H1 (cell line): Measurements from ENCODE around the gene IRF2BP2. TPM values are rescaled to one million over a fixed set of nuclear protein-coding genes. Genes with fewer than 3 reads are reported as not detected.
"Not testable (repeated sequence)": the region's sequence is repeated elsewhere in the genome, so short reads cannot be mapped to it uniquely, and the experiment has no call there.

ENCODE experiments used
- CTCF ChIA-PET: fragments of 300-600 bp; sonication (Branson Sonifier 250); formaldehyde crosslinking; loops from one replicate; lab custom pipeline; 2021; ENCODE audit not compliant: partially characterized antibody; lab: Charles Lee
- POLR2A ChIA-PET: fragments of 300-600 bp; sonication (Branson Sonifier 250); formaldehyde crosslinking; loops from one replicate; lab custom pipeline; 2021; ENCODE audit warnings: inconsistent platforms; ENCODE audit not compliant: partially characterized antibody; lab: Charles Lee
- DNase-seq, 2 experiments: peaks; one replicate each; pipeline versions ENCODE4 v3.0.0 to v3.0.0-alpha.2; 2010 to 2022; ENCODE audit warnings: low spot score in 2 of 2, low read depth in 1 of 2, mixed read lengths in 1 of 2
- FAIRE-seq: peaks from 2 replicates; lab custom pipeline; 2011; peaks lifted over from hg19 to GRCh38; lab: Jason Lieb, UNC
- H2AFZ ChIP-seq: 2 replicates; pipeline ENCODE4 v1.8.1; 2012; ENCODE audit warnings: low read length, inconsistent platforms
- H2AK5ac ChIP-seq: 2 replicates; pipeline ENCODE4 v1.6.1; 2013; ENCODE audit warnings: low read depth, low read length
- H2BK120ac ChIP-seq: replicated peaks from 2 replicates; pipeline ENCODE3; 2013; ENCODE audit warnings: low read depth, low read length, inconsistent platforms
- H2BK12ac ChIP-seq: 2 replicates; pipeline ENCODE4 v1.6.1; 2013; ENCODE audit warnings: low read depth, low read length
- H2BK15ac ChIP-seq: 2 replicates; pipeline ENCODE4 v1.6.1; 2013; ENCODE audit warnings: low read length
- H2BK20ac ChIP-seq: 2 replicates; pipeline ENCODE4 v1.6.1; 2013; ENCODE audit warnings: low read length
- H2BK5ac ChIP-seq: 2 replicates; pipeline ENCODE4 v1.6.1; 2013; ENCODE audit warnings: low read depth, low read length
- H3K14ac ChIP-seq: 2 replicates; pipeline ENCODE4 v1.6.1; 2013; ENCODE audit warnings: inconsistent platforms; ENCODE audit not compliant: insufficient read length
- H3K18ac ChIP-seq: 2 replicates; pipeline ENCODE4 v1.6.1; 2013; ENCODE audit warnings: low read length; ENCODE audit errors: extremely low read depth
- H3K23ac ChIP-seq: 2 replicates; pipeline ENCODE4 v1.6.1; 2013; ENCODE audit warnings: inconsistent platforms; ENCODE audit not compliant: insufficient read length
- H3K23me2 ChIP-seq: 2 replicates; pipeline ENCODE4 v1.6.1; 2013; ENCODE audit warnings: low read depth, low read length
- H3K27ac ChIP-seq: 2 replicates; pipeline ENCODE4 v1.6.1; 2011; ENCODE audit warnings: low read depth, low read length, inconsistent platforms
- H3K27me3 ChIP-seq, 4 experiments: replicated peaks in 1 of 4; 1 replicate in 1 of 4; 2 replicates in 3 of 4; pipeline versions ENCODE4 v1.6.1 to v1.8.1; 2011 to 2013; ENCODE audit warnings: low read length in 3 of 4, mild to moderate bottlenecking in 3 of 4, inconsistent platforms in 2 of 4, mixed read lengths in 2 of 4, moderate library complexity in 1 of 4; ENCODE audit not compliant: control insufficient read depth in 3 of 4, insufficient read depth in 3 of 4; ENCODE audit errors: extremely low read depth in 1 of 4
- H3K36me3 ChIP-seq, 4 experiments: 2 replicates each; pipeline versions ENCODE4 v1.6.1 to v1.8.1; 2011 to 2013; ENCODE audit warnings: mild to moderate bottlenecking in 4 of 4, low read length in 3 of 4, moderate library complexity in 2 of 4, control low read depth in 1 of 4, inconsistent platforms in 1 of 4; ENCODE audit not compliant: insufficient read depth in 4 of 4, control insufficient read depth in 2 of 4
- H3K4ac ChIP-seq: replicated peaks from 2 replicates; pipeline ENCODE3; 2013; ENCODE audit warnings: low read length, low read depth, mixed read lengths, inconsistent platforms; ENCODE audit not compliant: insufficient read length
- H3K4me1 ChIP-seq, 4 experiments: replicated peaks in 1 of 4; 1 replicate in 1 of 4; 2 replicates in 3 of 4; pipeline versions ENCODE4 v1.6.1 to v1.8.1; 2011 to 2013; ENCODE audit warnings: low read length in 3 of 4, inconsistent platforms in 2 of 4, mixed read lengths in 1 of 4; ENCODE audit not compliant: insufficient read depth in 4 of 4, control insufficient read depth in 3 of 4
- H3K4me2 ChIP-seq, 2 experiments: 2 replicates each; pipeline versions ENCODE4 v1.6.1 to v1.8.1; 2011 to 2013; ENCODE audit warnings: low read depth in 2 of 2, low read length in 2 of 2, control low read depth in 1 of 2, inconsistent platforms in 1 of 2, mild to moderate bottlenecking in 1 of 2; ENCODE audit not compliant: insufficient read depth in 1 of 2
- H3K4me3 ChIP-seq, 4 experiments: fragments of 200-600, 300-600 bp in 1 of 4; sonication (generic), shearing (Covaris generic), sonication (Bioruptor Twin) in 1 of 4; 2 replicates each; pipeline versions ENCODE4 v1.5.1 to v1.8.1; 2011 to 2016; ENCODE audit warnings: low read length in 4 of 4, low read depth in 3 of 4, control low read depth in 2 of 4, inconsistent platforms in 2 of 4, mild to moderate bottlenecking in 2 of 4, mixed read lengths in 1 of 4, moderate library complexity in 1 of 4; ENCODE audit not compliant: insufficient read depth in 2 of 4; ENCODE audit errors: extremely low read depth in 1 of 4
- H3K56ac ChIP-seq: replicated peaks from 2 replicates; pipeline ENCODE3; 2013; ENCODE audit warnings: low read depth, mild to moderate bottlenecking, mixed read lengths, low read length, inconsistent platforms; ENCODE audit not compliant: insufficient read length
- H3K79me1 ChIP-seq: 2 replicates; pipeline ENCODE4 v1.6.1; 2013; ENCODE audit warnings: low read depth, low read length, control low read depth
- H3K79me2 ChIP-seq, 2 experiments: 2 replicates each; pipeline versions ENCODE4 v1.6.1 to v1.8.1; 2012 to 2013; ENCODE audit warnings: low read length in 2 of 2, mild to moderate bottlenecking in 2 of 2, inconsistent platforms in 1 of 2; ENCODE audit not compliant: insufficient read depth in 2 of 2, control insufficient read depth in 1 of 2
- H3K9ac ChIP-seq, 4 experiments: replicated peaks in 1 of 4; 1 replicate in 1 of 4; 2 replicates in 3 of 4; pipeline versions ENCODE4 v1.6.1 to v1.8.1; 2011 to 2013; ENCODE audit warnings: low read depth in 3 of 4, low read length in 3 of 4, control low read depth in 2 of 4, mild to moderate bottlenecking in 2 of 4, moderate library complexity in 2 of 4, inconsistent platforms in 1 of 4; ENCODE audit errors: extremely low read depth in 1 of 4
- H3K9me3 ChIP-seq, 2 experiments: 2 replicates each; pipeline versions ENCODE4 v1.6.1 to v1.8.1; 2012 to 2013; ENCODE audit warnings: mild to moderate bottlenecking in 2 of 2, moderate library complexity in 2 of 2, control low read depth in 1 of 2, inconsistent platforms in 1 of 2, low read depth in 1 of 2, low read length in 1 of 2, mixed read lengths in 1 of 2; ENCODE audit not compliant: insufficient read depth in 2 of 2
- H4K20me1 ChIP-seq, 2 experiments: replicated peaks in 1 of 2; 2 replicates each; pipeline versions ENCODE3 to v1.8.1; 2011 to 2013; ENCODE audit warnings: inconsistent platforms in 2 of 2, low read length in 2 of 2, mild to moderate bottlenecking in 1 of 2; ENCODE audit not compliant: insufficient read depth in 2 of 2, control insufficient read depth in 1 of 2
- H4K5ac ChIP-seq: 2 replicates; pipeline ENCODE4 v1.6.1; 2013; ENCODE audit warnings: low read length, low read depth, mixed read lengths, inconsistent platforms; ENCODE audit not compliant: insufficient read length
- H4K8ac ChIP-seq: 2 replicates; pipeline ENCODE4 v1.8.0; 2013; ENCODE audit warnings: mild to moderate bottlenecking, moderate library complexity, low read length, inconsistent platforms; ENCODE audit not compliant: insufficient read depth; ENCODE audit errors: extremely low read depth
- H4K91ac ChIP-seq: replicated peaks from 2 replicates; pipeline ENCODE3; 2013; ENCODE audit warnings: low read length, mixed read lengths, inconsistent platforms; ENCODE audit not compliant: insufficient read length
- MAFK ChIP-seq: IDR thresholded peaks from 2 replicates; pipeline ENCODE4 v1.6.1; 2012; ENCODE audit warnings: low read depth, mild to moderate bottlenecking, improper control_type of control experiment, low read length
- POLR2AphosphoS5 ChIP-seq: IDR thresholded peaks from 2 replicates; pipeline ENCODE4 v1.6.1; 2011; ENCODE audit warnings: low read depth, low read length
- POU5F1 ChIP-seq: IDR thresholded peaks from 2 replicates; pipeline ENCODE4 v1.6.1; 2011; ENCODE audit warnings: low read depth, mild to moderate bottlenecking, low read length, moderate library complexity
- WGBS, 2 experiments: shearing (Covaris generic) in 1 of 2; methylation state at CpG; one replicate each; pipeline versions ENCODE4 v1.1.6 to v1.1.7; 2013 to 2015; ENCODE audit warnings: low lambda C conversion rate in 2 of 2, mixed read lengths in 2 of 2, inconsistent platforms in 1 of 2, low coverage in 1 of 2, missing lambda C conversion rate in 1 of 2; ENCODE audit not compliant: insufficient replicate concordance in 2 of 2, insufficient coverage in 1 of 2, insufficient read length in 1 of 2; ENCODE audit errors: extremely low coverage in 1 of 2, missing lambda C conversion rate in 1 of 2; 5-methylcytosine and 5-hydroxymethylcytosine counted together
- polyA plus RNA-seq, 7 experiments: library from polyadenylated mRNA; depleted of rRNA in 3 of 7; stranded (reverse) in 5 of 7; unstranded in 2 of 7; fragments of >200 nt in 5 of 7; fragments of 200-250 nt in 2 of 7; gene quantifications; 1 replicate in 5 of 7; 2 replicates in 1 of 7; 4 replicates in 1 of 7; pipeline versions ENCODE4 v1.2.1 to v1.2.3, GENCODE V29; 2011 to 2013; ENCODE audit warnings: missing spikeins in 2 of 7, mixed read lengths in 2 of 7
- total RNA-seq: library from RNA; stranded (reverse); fragmentation: NEBNext Ultra II Directional; extraction: Animal tissue kit (Norgen Biotek cat#: 25700); gene quantifications from 2 replicates; pipeline ENCODE4 v1.2.1, GENCODE V29; 2021

Gene IRF2BP2
- total and polyA plus RNA-seq, 2 of the 8 experiments (the other 6 are each of a cell fraction or from before 2014, with no cell fraction given): 24.9 to 67.5 TPM

DNA sequence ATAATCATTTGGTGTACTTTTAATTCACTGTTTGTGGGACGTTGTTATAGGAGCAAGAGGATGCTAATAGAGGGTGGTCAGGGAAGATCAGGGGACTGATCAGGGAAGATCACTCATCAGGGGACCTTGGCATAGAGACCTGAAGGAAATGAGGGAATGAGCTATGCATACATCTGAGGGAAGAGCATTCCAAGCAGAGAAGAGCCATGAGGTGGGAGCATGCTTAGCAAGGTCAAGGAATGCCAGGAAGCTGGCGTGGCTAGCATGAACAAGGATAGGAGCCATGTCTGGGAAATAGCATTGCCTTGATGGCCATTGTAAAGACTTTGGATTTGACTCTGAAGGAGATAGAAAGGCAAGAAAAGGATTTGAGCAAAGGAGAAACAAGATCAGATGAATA, 14.1 kb downstream of the IRF2BP2 start (continued):
- TF ChIP-seq POU5F1 (no peak), POLR2AphosphoS5 (no peak), MAFK (no peak)
- TF ChIP-seq, all 59 proteins: peak for 0

DNA sequence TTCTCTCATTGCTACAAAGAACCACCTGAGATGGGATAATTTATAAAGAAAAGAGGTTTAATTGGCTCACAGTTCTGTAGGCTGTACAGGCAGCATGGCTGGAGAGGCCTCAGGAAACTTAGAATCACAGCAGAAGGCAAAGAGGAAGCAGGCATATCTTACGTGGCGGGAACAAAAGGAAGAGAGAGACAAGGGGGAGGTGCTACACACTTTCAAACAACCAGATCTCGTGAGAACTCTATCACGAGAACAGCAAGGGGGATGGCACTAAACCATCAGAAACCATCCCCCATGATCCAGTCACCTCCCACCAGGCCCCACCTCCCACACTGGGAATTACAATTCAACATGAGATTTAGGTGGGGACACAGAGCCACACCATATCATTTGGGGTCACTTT, 15.4 kb downstream of the IRF2BP2 start:
- H3K23me2 ChIP-seq, H3K9me3 ChIP-seq, H4K20me1 ChIP-seq, H2BK20ac ChIP-seq, H3K4me2 ChIP-seq, H3K4ac ChIP-seq, DNase-seq, H3K79me2 ChIP-seq, H2BK15ac ChIP-seq, H4K5ac ChIP-seq, H2AK5ac ChIP-seq, H2BK120ac ChIP-seq, H3K36me3 ChIP-seq, H3K56ac ChIP-seq, H3K9ac ChIP-seq, H3K27me3 ChIP-seq, H3K4me3 ChIP-seq, H3K4me1 ChIP-seq, H3K23ac ChIP-seq, H2BK12ac ChIP-seq, H3K27ac ChIP-seq, H3K18ac ChIP-seq, H2AFZ ChIP-seq, H3K14ac ChIP-seq, FAIRE-seq, H4K91ac ChIP-seq, POLR2A ChIA-PET, H4K8ac ChIP-seq, H3K79me1 ChIP-seq, H2BK5ac ChIP-seq: not testable (repeated sequence)
- CTCF ChIA-PET: interaction anchor here (1.3 kb wide), 1 partner anchor 9 kb away, joined by 4 read pairs; no protein-coding TSS in a partner anchor
- 94% methylated on average over 4 of the region's 4 CpGs; no CpG with 5 or more reads in 1 of the 2 experiments for WGBS, 2 experiments
